T-helper 2 cell treated with Interferon-gamma antibody and Interleukin-4, amounts not matched to agents 100 ng/mL and 5 ng/mL, for 36 hours (primary cell): Measurements from ENCODE around the gene ACTMAP. TPM values are rescaled to one million over a fixed set of nuclear protein-coding genes. Genes with fewer than 3 reads are reported as not detected.
"Not testable (repeated sequence)": the region's sequence is repeated elsewhere in the genome, so short reads cannot be mapped to it uniquely, and the experiment has no call there.

Source experiments
- intact Hi-C: fragments of 100-400 bp; cut with micrococcal nuclease; formaldehyde crosslinking; loops from one replicate; pipeline ENCODE4 v1.15.1; 2023
- total RNA-seq: library from RNA; stranded (reverse); gene quantifications from 2 replicates; pipeline ENCODE4 v1.2.3, GENCODE V29; 2022

Gene ACTMAP
- total RNA-seq, 1 donor from 2014 or later: 16.6 TPM

DNA sequence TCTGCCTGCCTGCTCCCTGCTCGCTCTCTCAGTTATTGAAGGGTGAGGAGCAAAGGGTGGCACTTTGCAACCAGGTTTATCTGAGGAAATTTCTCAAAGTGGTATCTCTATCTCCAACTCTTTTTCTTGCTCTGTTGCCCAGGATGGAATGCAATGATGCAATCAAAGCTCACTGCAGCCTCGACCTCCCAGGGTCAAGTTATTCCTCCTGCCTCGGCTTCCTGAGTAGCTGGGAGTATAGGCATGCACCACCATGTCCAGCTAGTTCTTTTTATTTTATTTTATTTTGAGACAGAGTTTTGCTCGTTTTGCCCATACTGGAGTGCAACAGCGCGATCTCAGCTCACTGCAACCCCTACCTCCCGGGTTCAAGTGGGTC, 4.9 kb downstream of the ACTMAP start:
- intact Hi-C loops: no loop called here

- intact Hi-C loops: no loop called here
These were observed 5.5 kb downstream of the ACTMAP start for GRCh38 chr19:40744554-40745401.

DNA sequence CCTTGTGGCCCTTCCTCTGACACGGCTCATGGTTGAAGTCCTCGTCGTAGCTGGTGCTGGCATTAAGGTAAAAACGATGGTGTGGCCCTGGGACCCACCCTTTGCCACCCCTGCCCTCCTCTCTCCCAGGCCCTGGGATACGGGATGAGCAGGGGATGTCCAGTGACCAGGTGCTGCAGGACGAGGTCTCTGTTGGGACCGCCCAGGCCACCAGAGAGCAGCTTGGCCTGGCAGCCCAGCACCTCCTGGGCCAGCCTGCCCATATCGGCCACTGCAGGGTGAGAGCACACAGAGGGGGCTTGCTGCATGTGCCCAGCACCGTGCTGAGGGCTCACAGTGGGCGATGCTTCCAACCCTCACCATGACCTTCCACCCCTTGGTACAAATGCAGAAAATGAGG, 6.4 kb downstream of the ACTMAP start:
- intact Hi-C loops: no loop called here

DNA sequence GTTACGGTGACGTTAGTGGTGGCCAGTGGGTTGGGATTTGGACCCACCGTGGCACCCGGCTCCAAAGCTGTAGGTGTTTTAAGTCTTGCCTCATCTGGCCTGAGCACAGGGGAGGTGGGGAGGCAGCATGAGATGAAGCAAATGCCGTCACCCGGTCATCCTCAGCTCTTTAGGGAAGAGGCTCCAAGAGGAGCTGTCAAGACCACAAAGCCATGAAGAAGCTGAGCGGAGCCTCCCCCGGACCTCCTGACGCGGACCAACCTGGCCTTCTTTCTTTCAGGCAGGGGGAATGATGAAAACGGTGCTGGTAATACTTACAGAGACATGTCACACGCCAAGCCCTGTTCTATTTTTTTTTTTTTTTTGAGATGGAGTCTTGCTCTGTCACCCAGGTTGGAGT, 7.4 kb downstream of the ACTMAP start:
- intact Hi-C loops: no loop called here

DNA sequence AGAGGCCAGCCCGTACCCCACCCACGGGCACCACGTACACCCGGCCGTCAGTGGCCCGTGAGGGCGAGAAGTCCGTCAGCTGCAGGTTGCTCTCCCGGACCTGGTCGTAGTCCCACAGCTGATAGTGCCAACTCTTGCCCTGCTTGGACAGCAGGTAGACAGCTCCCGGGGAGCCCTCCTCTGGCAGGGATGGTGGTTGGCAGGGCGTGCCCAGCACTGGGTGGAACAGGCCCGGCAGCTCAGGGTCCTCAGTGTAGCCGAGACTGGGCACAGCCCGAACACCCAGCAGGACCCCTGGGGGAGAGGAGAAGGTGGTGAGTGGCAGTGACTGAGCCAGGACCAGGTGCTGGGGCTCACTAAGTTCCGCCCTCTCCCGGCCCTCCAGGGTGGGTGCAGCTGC, 7.8 kb downstream of the ACTMAP start:
- intact Hi-C loops: no loop called here

DNA sequence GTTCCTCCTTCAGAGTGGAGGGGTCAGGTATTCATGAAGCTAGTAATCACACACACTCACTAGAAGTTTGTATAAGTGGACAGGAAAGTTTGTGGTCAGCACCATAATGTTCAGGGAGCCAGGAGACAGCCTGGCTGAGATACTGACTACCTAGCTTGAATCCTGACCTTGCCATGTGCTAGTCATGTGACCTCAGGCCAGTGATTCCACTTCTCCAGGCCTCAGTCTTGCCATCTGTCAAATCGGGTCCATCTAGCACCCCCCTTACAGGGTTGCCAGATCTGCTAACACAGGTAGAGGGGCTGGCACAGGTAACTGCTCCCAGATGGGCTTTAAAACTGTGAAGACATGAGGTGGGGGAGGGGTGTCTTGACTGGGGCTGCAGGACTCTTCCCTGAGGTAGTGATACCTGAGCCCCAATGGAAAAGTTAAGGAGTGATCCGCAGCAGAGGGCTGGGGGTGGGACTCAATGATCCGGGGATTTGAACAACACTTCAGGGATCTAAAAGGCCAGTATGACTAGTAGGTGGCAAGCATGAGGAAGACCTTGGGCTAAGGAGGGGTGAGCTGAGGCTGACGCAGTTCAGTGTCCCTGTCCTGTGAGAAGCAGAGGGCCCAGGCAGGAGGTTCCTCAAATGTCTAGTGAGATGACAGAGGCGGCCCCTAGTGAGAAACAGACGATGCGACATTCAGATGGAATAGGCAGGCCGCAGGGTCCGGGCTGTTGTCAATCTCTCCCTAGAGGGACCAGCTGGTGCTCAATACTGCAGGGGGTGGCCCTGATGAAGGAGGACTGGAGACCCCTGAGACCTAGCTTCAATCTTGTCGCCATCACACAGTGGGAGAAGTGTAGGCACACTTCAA, 8.5 kb downstream of the ACTMAP start:
- intact Hi-C loops: no loop called here

- intact Hi-C loops: no loop called here
These were observed 9.5 kb downstream of the ACTMAP start for GRCh38 chr19:40740747-40741146.

DNA sequence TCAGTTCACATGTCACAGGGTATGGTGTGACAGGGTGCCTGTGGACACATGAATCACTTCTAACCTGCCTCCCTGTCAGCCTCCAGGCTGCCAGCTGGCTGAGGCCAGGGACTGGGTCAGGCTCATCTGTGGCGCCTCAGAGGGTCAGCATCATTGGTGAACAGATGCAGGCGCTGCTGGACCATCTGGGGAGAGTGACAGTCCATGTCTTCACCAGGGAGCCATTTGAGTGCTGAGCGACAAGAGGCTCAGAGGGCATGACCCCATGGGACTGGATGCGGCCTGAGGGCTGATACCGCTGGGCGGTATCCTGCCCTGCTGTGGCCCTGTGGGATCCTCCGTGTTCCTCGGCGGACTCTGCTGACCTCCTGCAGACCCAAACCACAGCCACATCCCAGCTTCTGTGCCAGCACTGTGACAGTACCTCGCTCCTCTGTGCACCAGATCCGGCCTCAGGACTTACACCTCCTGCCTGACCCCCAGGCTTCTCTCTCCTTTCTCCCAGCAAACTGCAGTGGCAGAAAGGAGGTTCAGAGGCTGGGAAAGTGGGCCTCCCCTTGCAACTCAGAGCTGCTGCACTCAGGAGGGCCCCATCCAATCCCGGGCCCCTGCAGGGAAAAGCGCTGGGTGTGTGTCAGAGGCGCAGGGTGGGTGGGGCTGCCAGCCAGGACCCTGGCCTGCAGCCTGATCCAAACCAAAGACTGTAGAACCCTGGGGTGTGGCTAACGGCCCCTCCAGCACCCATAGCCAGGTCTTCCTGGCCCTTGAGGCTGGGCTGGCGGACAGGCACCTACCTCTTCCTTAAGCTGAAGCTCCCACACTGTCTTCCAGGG, 10.2 kb downstream of the ACTMAP start:
- intact Hi-C loops: no loop called here

DNA sequence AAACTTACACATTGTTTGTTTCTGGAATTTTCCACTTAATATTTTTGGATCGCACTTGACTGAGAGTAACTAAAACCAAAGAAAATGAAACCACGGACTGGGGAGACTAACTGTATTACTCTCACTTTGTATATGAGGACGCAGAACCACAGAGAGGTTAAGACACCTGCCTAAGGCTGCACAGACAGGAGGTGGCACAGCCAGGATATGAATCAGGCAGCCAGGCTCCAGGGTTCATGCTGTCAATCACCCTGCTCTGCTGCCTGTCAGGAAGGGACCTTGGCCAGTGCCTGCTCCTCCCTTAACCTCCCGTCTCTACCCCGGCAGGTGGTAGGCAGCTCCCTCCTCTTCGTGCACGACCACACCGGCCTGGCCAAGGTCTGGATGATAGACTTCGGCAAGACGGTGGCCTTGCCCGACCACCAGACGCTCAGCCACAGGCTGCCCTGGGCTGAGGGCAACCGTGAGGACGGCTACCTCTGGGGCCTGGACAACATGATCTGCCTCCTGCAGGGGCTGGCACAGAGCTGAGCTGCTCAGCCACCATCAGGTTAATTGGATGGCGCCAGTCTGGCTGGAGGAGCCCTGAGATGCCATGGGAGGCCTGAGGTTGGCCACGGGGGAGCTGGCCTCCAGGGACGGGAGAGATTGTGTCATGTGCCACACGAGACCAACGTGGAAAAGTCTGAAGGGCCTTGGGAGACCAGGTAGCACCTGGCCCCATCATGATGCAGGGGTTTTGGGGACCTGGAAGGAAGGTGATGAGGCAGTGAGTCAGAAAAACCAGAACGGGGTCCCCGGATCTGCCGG, 11.0 kb downstream of the ACTMAP start:
- intact Hi-C loops: no loop called here

DNA sequence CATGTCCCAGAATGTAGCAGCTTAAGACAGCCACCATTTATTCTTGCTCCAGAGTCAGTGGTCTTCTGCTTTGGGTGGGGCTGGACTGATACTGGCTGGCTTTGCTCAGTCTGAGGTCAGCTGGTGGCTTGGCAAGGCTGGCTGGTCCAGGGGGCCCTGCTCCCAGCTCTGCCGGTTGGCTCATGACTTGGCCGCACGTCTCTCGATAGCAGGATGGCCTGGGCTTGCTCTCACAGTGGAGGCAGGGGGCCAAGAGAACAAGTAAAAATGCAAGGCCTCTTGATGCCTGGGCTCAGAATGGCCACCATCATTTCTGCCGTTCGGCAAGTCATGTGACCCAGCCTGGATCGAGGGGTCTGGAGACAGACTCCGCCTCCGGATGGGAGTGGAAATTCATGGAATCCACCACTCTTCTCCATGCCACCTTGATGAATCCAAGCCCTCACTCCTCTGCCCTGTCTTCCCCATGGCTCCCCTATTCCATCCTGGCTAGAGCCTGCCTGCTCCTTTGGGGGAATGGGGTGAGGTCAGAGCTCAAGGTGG, 13.1 kb downstream of the ACTMAP start:
- intact Hi-C loops: no loop called here

GRCh38 chr19:40736661-40737060, 13.6 kb downstream of the ACTMAP start:
- intact Hi-C loops: no loop called here

GRCh38 chr19:40735013-40735771, 15.1 kb downstream of the ACTMAP start:
- intact Hi-C loops: no loop called here

GRCh38 chr19:40733149-40733548, 17.1 kb downstream of the ACTMAP start:
- intact Hi-C loops: no loop called here

GRCh38 chr19:40732304-40732703, 18.0 kb downstream of the ACTMAP start:
- intact Hi-C loops: not testable (repeated sequence)

DNA sequence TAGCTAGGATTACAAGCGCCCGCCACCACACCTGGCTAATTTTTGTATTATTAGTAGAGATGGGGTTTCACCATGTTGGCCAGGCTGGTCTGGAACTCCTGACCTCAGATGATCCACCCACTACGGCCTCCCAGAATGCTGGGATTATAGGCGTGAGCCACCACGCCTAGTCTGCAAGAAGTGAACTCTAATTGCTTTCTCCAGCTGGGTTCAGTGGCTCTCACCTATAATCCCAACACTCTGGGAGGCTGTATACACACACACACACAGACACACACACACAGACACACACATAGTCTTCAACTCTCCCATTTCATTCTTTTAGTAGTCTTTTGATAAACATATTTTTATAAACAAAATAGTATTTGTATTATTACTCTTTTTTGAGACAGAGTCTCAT, 20.2 kb downstream of the ACTMAP start:
- intact Hi-C loops: not testable (repeated sequence)

DNA sequence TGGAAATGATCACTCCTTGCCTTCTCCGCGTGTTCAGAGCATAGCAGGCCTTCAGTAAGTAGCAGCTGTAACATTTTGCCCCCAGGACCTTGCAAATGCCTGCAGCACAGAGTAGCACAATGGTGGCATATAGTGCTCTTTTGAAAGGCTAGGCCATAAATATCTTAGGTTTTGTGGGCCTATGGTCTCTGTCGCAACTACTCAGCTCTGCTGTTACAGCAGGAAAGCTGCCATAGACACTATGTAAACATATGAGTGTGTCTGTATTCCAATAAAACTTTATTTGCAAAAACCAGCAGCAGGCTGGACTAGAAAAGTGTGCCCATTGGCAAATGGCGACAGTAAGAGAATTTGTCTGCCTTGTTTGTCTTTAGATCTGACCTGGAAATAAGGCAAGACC, 24.0 kb downstream of the ACTMAP start:
- intact Hi-C loops: no loop called here

DNA sequence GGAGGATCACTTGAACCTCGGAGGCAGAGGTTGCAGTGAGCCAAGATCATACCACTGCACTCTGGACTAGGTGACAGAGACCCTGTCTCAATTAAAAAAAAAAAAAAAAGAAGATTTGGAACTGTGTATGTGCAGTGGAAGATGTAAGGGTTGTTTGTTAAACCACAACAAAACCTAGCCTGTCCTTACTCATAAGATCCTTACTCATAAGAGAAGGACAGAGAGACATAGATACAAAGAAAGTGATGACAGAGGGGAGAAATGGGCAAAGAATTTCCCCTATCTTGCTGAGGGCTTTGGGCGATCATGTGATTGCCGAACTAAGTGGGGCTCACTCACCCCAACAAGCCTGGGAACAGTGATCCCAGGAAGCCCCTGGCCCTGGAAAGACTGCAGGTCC, 25.4 kb downstream of the ACTMAP start:
- intact Hi-C loops: no loop called here

DNA sequence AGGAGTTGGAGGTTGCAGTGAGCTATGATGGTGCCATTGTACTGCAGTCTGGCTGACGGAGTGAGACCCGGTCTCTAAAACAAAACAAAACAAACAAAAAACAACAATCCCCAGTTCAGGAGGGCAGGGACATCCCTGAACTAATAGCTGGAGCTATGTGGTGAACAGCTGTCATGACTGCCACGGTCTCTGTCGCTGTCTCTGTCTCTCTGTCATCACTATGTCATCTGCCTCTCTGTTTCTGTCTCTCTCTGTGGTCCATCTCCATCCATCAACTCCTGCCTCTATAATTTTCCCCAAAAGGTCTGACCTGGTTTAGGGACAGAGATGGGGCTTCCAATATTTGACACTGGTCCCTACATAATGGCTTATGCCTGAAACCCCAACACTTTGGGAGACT, 26.0 kb downstream of the ACTMAP start:
- intact Hi-C loops: no loop called here

- intact Hi-C loops: no loop called here
These were observed 26.5 kb downstream of the ACTMAP start for GRCh38 chr19:40723661-40724254.
